CD4-positive, alpha-beta T cell (primary cell): Measurements from ENCODE around the gene ANXA6. TPM values are rescaled to one million over a fixed set of nuclear protein-coding genes. Genes with fewer than 3 reads are reported as not detected.

ENCODE experiments used
- ATAC-seq: fragments of 200-7000 bp; cut with Tn5 transposase; one replicate; pipeline ENCODE4 v1.10.0; 2022; ENCODE audit warnings: mild to moderate bottlenecking; ENCODE audit not compliant: poor library complexity
- CTCF ChIA-PET: fragments of 350-600 bp; sonication (Branson Sonifier 250); formaldehyde crosslinking; loops from one replicate; lab custom pipeline; 2021; ENCODE audit warnings: antibody characterized with exemption, inconsistent platforms; lab: Charles Lee
- POLR2A ChIA-PET: fragments of 350-600 bp; sonication (Branson Sonifier 250); formaldehyde crosslinking; loops from one replicate; lab custom pipeline; 2021; ENCODE audit warnings: antibody characterized with exemption, inconsistent platforms; lab: Charles Lee
- DNase-seq, 14 experiments: peaks; one replicate each; pipeline ENCODE4 v3.0.0-alpha.2; 2013 to 2020; ENCODE audit warnings: mixed read lengths in 2 of 14
- H3K27ac ChIP-seq, 2 donors: one replicate each; pipeline versions ENCODE4 v1.5.1 to v1.7.0; 2013; ENCODE audit warnings: low read length in 2 of 2, low read depth in 1 of 2, mild to moderate bottlenecking in 1 of 2
- H3K27me3 ChIP-seq, 2 experiments: 1 replicate in 1 of 2; 2 replicates in 1 of 2; pipeline versions ENCODE4 v1.6.1 to v1.7.0; 2013; ENCODE audit warnings: low read length in 2 of 2, control low read depth in 1 of 2, mild to moderate bottlenecking in 1 of 2, moderate library complexity in 1 of 2; ENCODE audit not compliant: insufficient read depth in 2 of 2, control insufficient read depth in 1 of 2
- H3K36me3 ChIP-seq: one replicate; pipeline ENCODE4 v1.6.1; 2013; ENCODE audit warnings: low read length, control low read depth; ENCODE audit not compliant: insufficient read depth
- H3K4me1 ChIP-seq: one replicate; pipeline ENCODE4 v1.6.1; 2013; ENCODE audit warnings: low read length, control low read depth; ENCODE audit not compliant: insufficient read depth
- H3K4me3 ChIP-seq: one replicate; pipeline ENCODE4 v1.5.1; 2013; ENCODE audit warnings: mild to moderate bottlenecking, low read length, moderate library complexity
- H3K9me3 ChIP-seq, 2 experiments: 1 replicate in 1 of 2; 2 replicates in 1 of 2; pipeline versions ENCODE4 v1.6.1 to v1.7.0; 2013; ENCODE audit warnings: low read length in 2 of 2, mild to moderate bottlenecking in 2 of 2, control low read depth in 1 of 2, moderate library complexity in 1 of 2; ENCODE audit not compliant: control insufficient read depth in 1 of 2, insufficient read depth in 1 of 2
- H3K27ac Mint-ChIP-seq: one replicate; pipeline ENCODE4 v1.8.0; 2020; ENCODE audit warnings: mixed read lengths
- H3K27me3 Mint-ChIP-seq: one replicate; pipeline ENCODE4 v1.8.0; 2021; ENCODE audit warnings: mixed read lengths
- H3K36me3 Mint-ChIP-seq: one replicate; pipeline ENCODE4 v1.8.0; 2021; ENCODE audit warnings: low read depth, mixed read lengths
- H3K4me1 Mint-ChIP-seq: one replicate; pipeline ENCODE4 v1.8.0; 2021; ENCODE audit warnings: low read depth, mixed read lengths
- H3K4me3 Mint-ChIP-seq: one replicate; pipeline ENCODE4 v1.8.0; 2020; ENCODE audit warnings: mild to moderate bottlenecking, mixed read lengths
- H3K9me3 Mint-ChIP-seq: one replicate; pipeline ENCODE4 v1.8.0; 2020; ENCODE audit warnings: mixed read lengths
- intact Hi-C, 2 experiments: fragments of 100-400 bp; cut with DNase I in 1 of 2; cut with micrococcal nuclease in 1 of 2; formaldehyde crosslinking; loops; one replicate each; pipeline versions ENCODE4 v1.15.1 to v1.9.0; 2023 to 2025; cut with DNase I, micrococcal nuclease
- total RNA-seq, 174 experiments: library from RNA in 2 of 174; stranded (reverse) in 2 of 174; gene quantifications; one replicate each; pipeline ENCODE4 v1.2.3 and lab custom pipeline; 2021 to 2026
- TF ChIP-seq, protein P1 (sequence below): fragments of 200-600 bp; IDR thresholded peaks from one replicate; pipeline ENCODE4 v1.8.0; 2022; ENCODE audit warnings: antibody characterized with exemption, mild to moderate bottlenecking

The ANXA6 gene
- total RNA-seq, 2 experiments from 2014 or later = 108 to 130 TPM

DNA sequence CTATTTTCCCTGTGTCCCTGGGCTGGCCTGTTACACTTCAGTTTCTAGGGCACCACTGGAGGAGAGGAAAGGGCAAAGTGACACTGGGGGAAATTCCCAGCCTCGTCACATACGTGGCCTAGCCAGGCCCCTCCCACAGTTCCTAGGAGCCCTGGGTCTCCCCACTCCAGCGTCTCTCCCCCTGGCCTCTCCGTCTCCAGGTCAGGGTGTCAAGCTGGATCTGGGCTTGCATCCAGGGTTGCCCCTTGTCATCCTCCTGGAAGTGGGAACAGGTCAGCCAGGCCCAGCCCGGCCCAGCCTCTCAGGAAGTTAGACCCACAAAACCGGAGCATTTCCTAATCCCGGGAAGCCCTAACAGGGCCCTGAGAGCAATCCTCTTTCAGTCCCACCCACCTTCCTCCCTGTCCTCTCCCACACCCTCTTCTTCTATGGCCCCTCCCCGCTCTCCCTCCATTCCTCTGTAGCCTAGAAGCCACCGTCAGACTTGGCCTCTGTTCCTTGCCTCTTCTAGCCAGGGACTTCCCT lies 72.0 kb downstream of the ANXA6 start:
- H3K36me3 ChIP-seq = no peaks in the 10 kb centered on the region
- peak overlapping the region; percentile 51 to 91 for H3K27ac ChIP-seq
- peak overlapping the region; percentile 53 for H3K4me3 ChIP-seq
- H3K4me1 ChIP-seq = peaks cover 65% of the 10 kb centered on the region
- CTCF ChIA-PET = interaction anchor here (1.2 to 2.0 kb wide), 2 partner anchors 30 to 34 kb away, joined by 3 to 10 read pairs (median 4); no protein-coding TSS in a partner anchor
- no peaks in the 10 kb centered on the region for H3K9me3 ChIP-seq
- no peaks in the 10 kb centered on the region for H3K27me3 Mint-ChIP-seq
- ATAC-seq (no peak), DNase-seq (peak in 6 of 14 experiments; percentile 23 to 90 (median 54))
- POLR2A ChIA-PET = no interaction called here
- TF ChIP-seq, protein P1, sequence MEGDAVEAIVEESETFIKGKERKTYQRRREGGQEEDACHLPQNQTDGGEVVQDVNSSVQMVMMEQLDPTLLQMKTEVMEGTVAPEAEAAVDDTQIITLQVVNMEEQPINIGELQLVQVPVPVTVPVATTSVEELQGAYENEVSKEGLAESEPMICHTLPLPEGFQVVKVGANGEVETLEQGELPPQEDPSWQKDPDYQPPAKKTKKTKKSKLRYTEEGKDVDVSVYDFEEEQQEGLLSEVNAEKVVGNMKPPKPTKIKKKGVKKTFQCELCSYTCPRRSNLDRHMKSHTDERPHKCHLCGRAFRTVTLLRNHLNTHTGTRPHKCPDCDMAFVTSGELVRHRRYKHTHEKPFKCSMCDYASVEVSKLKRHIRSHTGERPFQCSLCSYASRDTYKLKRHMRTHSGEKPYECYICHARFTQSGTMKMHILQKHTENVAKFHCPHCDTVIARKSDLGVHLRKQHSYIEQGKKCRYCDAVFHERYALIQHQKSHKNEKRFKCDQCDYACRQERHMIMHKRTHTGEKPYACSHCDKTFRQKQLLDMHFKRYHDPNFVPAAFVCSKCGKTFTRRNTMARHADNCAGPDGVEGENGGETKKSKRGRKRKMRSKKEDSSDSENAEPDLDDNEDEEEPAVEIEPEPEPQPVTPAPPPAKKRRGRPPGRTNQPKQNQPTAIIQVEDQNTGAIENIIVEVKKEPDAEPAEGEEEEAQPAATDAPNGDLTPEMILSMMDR = no peak
- intact Hi-C loops = loop anchor here in 1 of 2 experiments (10.0 kb wide), 1 partner anchor 669 kb away; the partner anchor contains the start of gene ATOX1
- peak overlapping the region; percentile 73 for H3K4me3 Mint-ChIP-seq
- no peaks in the 10 kb centered on the region for H3K36me3 Mint-ChIP-seq
- no peaks in the 10 kb centered on the region for H3K27me3 ChIP-seq
- peaks cover 68% of the 10 kb centered on the region for H3K4me1 Mint-ChIP-seq
- peak overlapping the region; percentile 87 for H3K27ac Mint-ChIP-seq
- H3K9me3 Mint-ChIP-seq = no peaks in the 10 kb centered on the region

DNA sequence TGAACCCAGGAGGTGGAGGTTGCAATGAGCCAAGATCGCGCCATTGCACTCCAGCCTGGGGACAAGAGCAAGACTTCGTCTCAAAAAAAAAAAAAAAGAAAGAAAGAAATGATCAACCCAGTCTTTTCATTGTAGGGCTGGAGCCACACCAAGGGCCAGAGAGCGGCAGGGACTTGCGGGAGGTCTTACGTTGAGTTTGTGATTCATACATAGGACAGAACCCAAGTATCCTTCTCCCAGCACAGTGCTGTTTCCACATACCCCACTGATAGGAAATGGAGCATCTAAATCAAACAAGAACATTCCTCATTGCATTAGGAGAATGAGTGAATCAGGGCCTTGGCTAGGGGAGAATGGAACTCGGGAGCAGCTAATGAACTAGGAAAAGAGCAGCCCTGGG lies 73.2 kb downstream of the ANXA6 start:
- peaks cover 78% of the 10 kb centered on the region for H3K4me1 Mint-ChIP-seq
- H3K27ac Mint-ChIP-seq = peak overlapping the region; percentile 87
- no peaks in the 10 kb centered on the region for H3K9me3 ChIP-seq
- H3K27me3 ChIP-seq = no peaks in the 10 kb centered on the region
- H3K9me3 Mint-ChIP-seq = no peaks in the 10 kb centered on the region
- ATAC-seq = no peak
- DNase-seq = no peak
- intact Hi-C loops = loop anchor here (5.0 to 10.0 kb wide), 2 partner anchors 128 to 670 kb away; partner anchors contain the start of gene ATOX1 (in 1 of the 2)
- H3K4me1 ChIP-seq = peaks cover 73% of the 10 kb centered on the region
- CTCF ChIA-PET = interaction anchor here (1.2 to 2.5 kb wide), 6 partner anchors 31 to 145 kb away, joined by 3 to 9 read pairs (median 4); no protein-coding TSS in a partner anchor
- H3K4me3 Mint-ChIP-seq = peak overlapping the region; percentile 17
- H3K4me3 ChIP-seq = no peak overlapping the region
- POLR2A ChIA-PET = interaction anchor here (1.4 kb wide), 2 partner anchors 9 to 384 kb away, joined by 4 read pairs; partner anchors contain the start of gene RBM22
- no peaks in the 10 kb centered on the region for H3K27me3 Mint-ChIP-seq
- peak overlapping the region in 1 of 2 donors; percentile 91 for H3K27ac ChIP-seq
- no peaks in the 10 kb centered on the region for H3K36me3 ChIP-seq
- peaks cover 10% of the 10 kb centered on the region for H3K36me3 Mint-ChIP-seq
- TF ChIP-seq, protein P1 = no peak

DNA sequence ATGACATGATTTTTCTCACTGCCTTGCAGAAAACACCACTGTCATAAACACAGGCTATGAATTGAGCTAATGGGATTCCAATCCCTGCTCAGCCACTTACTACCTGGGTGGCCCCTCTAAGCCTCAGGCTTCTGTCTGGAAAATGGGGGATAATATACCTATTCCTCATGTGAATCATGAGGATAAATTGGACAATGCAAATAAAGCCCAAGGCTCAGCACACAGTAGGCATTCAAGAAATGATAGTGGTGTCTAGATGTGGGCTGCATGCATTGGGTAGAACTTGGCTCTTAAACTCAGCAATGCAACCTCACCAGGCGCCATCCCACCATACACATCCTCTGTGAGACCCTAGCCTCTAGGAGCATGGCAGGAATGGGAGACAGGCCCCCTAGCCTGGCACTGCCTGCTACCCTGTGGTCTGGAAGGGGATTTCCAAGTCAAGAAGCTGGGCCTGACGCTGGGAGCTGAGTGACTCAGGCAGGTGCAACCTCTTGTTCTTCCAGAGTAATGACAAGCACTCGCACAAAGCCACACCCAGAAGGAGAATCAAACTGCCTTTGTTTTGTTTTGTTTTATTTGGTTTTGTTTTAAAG lies 74.4 kb downstream of the ANXA6 start:
- H3K27me3 Mint-ChIP-seq = no peaks in the 10 kb centered on the region
- TF ChIP-seq, protein P1 = no peak
- Histone ChIP-seq H3K36me3 (peaks cover 4% of the 10 kb centered on the region), H3K9me3 (no peaks in the 10 kb centered on the region), H3K4me3 (no peak overlapping the region), H3K4me1 (peaks cover 85% of the 10 kb centered on the region), H3K27me3 (no peaks in the 10 kb centered on the region), H3K27ac (peak overlapping the region in 1 of 2 donors; percentile 68)
- DNase-seq (peak; percentile 32 to 93 (median 56)), ATAC-seq (peak; percentile 37)
- H3K9me3 Mint-ChIP-seq = no peaks in the 10 kb centered on the region
- POLR2A ChIA-PET = interaction anchor here (1.2 to 2.3 kb wide), 3 partner anchors 10 to 43 kb away, joined by 3 to 8 read pairs (median 4); no protein-coding TSS in a partner anchor
- H3K27ac Mint-ChIP-seq = peak overlapping the region; percentile 87
- peaks cover 19% of the 10 kb centered on the region for H3K36me3 Mint-ChIP-seq
- peak overlapping the region; percentile 97 for H3K4me3 Mint-ChIP-seq
- CTCF ChIA-PET = interaction anchor here (0.6 to 2.5 kb wide), 7 partner anchors 16 to 146 kb away, joined by 3 to 9 read pairs (median 5); no protein-coding TSS in a partner anchor
- intact Hi-C loops = loop anchor here (5.0 to 10.0 kb wide), 2 partner anchors 129 to 672 kb away; partner anchors contain the start of gene ATOX1 (in 1 of the 2)
- H3K4me1 Mint-ChIP-seq = peaks cover 84% of the 10 kb centered on the region
